Peyer's patch (tissue), 4 donors: ENCODE data around the gene GPER1.

Source experiments
- POLR2A ChIP-seq, 2 donors: fragments of 450-650 bp; IDR thresholded peaks; one replicate each; pipeline ENCODE4 v1.5.1; 2017; ENCODE audit warnings: antibody characterized with exemption in 2 of 2, mild to moderate bottlenecking in 2 of 2, moderate library complexity in 2 of 2
- TF ChIP-seq, protein P1 (sequence below), 6 experiments: fragments of 450-650 bp in 4 of 6; fragments of 200-600 bp in 2 of 6; sonication (generic) in 1 of 6; IDR thresholded peaks; one replicate each; pipeline ENCODE4 v1.5.1; 2017 to 2019; ENCODE audit warnings: antibody characterized with exemption in 6 of 6, mild to moderate bottlenecking in 3 of 6, moderate library complexity in 1 of 6

DNA sequence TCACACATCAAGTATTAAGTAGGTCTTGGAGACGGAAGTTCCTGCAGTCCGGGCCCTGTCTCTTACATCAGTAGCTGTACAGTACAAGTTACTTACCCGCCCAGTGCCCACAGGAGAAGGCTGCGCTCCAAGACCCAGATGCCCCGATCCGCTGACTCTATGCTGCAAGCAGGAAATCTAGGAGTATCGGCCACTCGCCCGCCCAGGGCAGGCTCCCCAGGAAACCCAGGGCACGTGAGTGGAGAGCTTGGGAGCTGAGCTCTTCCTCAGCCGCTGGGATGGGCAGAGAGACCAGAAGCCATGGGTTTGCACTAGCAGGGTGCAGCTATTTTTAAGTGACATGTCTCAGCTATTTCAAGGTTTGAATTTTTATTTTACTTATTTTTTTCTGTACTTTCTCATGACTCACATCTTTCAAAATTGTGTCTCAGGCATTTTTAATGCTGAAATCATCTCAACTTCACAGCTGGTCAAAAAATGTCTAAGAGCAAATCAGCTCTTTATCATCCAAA, 1.9 kb upstream of the GPER1 start:
- TF ChIP-seq, protein P1, sequence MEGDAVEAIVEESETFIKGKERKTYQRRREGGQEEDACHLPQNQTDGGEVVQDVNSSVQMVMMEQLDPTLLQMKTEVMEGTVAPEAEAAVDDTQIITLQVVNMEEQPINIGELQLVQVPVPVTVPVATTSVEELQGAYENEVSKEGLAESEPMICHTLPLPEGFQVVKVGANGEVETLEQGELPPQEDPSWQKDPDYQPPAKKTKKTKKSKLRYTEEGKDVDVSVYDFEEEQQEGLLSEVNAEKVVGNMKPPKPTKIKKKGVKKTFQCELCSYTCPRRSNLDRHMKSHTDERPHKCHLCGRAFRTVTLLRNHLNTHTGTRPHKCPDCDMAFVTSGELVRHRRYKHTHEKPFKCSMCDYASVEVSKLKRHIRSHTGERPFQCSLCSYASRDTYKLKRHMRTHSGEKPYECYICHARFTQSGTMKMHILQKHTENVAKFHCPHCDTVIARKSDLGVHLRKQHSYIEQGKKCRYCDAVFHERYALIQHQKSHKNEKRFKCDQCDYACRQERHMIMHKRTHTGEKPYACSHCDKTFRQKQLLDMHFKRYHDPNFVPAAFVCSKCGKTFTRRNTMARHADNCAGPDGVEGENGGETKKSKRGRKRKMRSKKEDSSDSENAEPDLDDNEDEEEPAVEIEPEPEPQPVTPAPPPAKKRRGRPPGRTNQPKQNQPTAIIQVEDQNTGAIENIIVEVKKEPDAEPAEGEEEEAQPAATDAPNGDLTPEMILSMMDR (IDR thresholded peaks at IDR 0.05) = no peak
- no peak for TF ChIP-seq POLR2A (IDR thresholded peaks at IDR 0.05)
